ENCODE data around the gene CLMN. TPM values are rescaled to one million over a fixed set of nuclear protein-coding genes. Genes with fewer than 3 reads are reported as not detected.

The CLMN gene
- total and polyA plus RNA-seq, 2 experiments from 2014 or later = 0.11 to 0.53 TPM

DNA sequence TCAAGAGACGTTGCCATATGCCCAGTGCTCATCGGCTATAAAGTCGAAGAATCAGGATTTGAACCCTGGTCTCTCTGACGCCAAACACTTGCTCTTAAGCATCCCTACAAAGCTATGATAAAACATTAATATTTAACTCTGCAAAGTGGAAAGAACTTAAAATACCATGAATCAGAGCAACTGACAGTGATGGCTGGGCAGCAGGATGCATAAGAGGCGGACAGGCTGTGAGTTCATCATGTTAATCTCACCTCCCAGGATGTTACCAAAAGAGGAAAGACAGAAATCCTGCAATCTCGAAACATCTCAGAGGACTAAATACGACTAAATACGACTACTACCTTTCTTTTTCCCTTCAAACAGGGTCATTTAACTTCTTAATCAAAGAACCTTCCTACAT, 168.1 kb downstream of the CLMN start:
- Histone ChIP-seq H3K27me3 (replicated peaks; ENCODE audit: insufficient read depth) (no peaks in the 10 kb centered on the region), H3K36me3 (ENCODE audit: low read depth) (no peaks in the 10 kb centered on the region), H3K9me3 (ENCODE audit: low read depth) (no peaks in the 10 kb centered on the region), H3K79me2 (ENCODE audit: insufficient read depth) (peaks cover 100% of the 10 kb centered on the region), H3K4me1 (ENCODE audit: insufficient read depth) (peaks cover 21% of the 10 kb centered on the region), H3F3A (ENCODE audit: insufficient read depth) (no peaks in the 10 kb centered on the region), H2AFZ (no peak overlapping the region), H4K20me1 (ENCODE audit: insufficient read depth) (peaks cover 25% of the 10 kb centered on the region), H3K27ac (no peak overlapping the region), H3K9me2 (ENCODE audit: insufficient read depth) (no peaks in the 10 kb centered on the region), H3K9ac (no peak overlapping the region), H3K4me2 (ENCODE audit: unreplicated experiment) (peak overlapping the region; percentile 14), H3K4me3 (no peak overlapping the region)
- 94 to 97% methylated on average over 8 of the region's 8 CpGs for WGBS, 2 experiments (ENCODE audit: low coverage in 1 of 2, low lambda C conversion rate in 2 of 2, missing lambda C conversion rate in 2 of 2)
- in situ Hi-C loops (cut with MboI) = no loop called here
- TF ChIP-seq EZH2 (IDR thresholded peaks at IDR 0.05; ENCODE audit: insufficient read depth, poor library complexity, severe bottlenecking) = no peak
- TF ChIP-seq EZH2phosphoT487 (IDR thresholded peaks at IDR 0.05; ENCODE audit: insufficient read depth, low read depth) = no peak
- no peak for DNase-seq

DNA sequence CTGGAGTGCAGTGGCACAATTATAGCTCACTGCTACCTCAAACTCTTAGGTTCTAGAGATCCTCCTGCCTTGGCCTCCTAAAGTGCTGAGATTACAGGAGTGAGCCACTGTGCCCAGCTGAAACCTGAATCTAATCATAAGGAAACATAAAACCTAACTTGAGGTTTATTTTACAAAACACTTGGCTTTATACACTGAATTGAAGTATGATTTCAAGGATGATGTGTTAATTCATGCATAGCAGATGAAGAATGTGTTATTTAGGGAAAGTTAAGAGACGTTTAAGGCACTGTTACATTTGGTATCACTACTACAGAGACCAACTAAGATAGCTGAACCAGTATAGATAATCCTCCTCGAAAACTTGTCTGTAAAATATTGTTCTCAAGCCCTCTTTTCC, 168.8 kb downstream of the CLMN start:
- H3K79me2 ChIP-seq (ENCODE audit: insufficient read depth) = peaks cover 100% of the 10 kb centered on the region
- peaks cover 20% of the 10 kb centered on the region for H3K4me1 ChIP-seq (ENCODE audit: insufficient read depth)
- no peak overlapping the region for H2AFZ ChIP-seq
- WGBS, 2 experiments (ENCODE audit: low coverage in 1 of 2, low lambda C conversion rate in 2 of 2, missing lambda C conversion rate in 2 of 2) = 76 to 83% methylated on average over 2 of the region's 2 CpGs
- H3K9ac ChIP-seq = no peak overlapping the region
- H3K9me2 ChIP-seq (ENCODE audit: insufficient read depth) = no peaks in the 10 kb centered on the region
- no peak overlapping the region for H3K4me2 ChIP-seq (ENCODE audit: unreplicated experiment)
- TF ChIP-seq EZH2phosphoT487 (IDR thresholded peaks at IDR 0.05; ENCODE audit: insufficient read depth, low read depth) (no peak), EZH2 (IDR thresholded peaks at IDR 0.05; ENCODE audit: insufficient read depth, poor library complexity, severe bottlenecking) (no peak)
- no peaks in the 10 kb centered on the region for H3K27me3 ChIP-seq (replicated peaks; ENCODE audit: insufficient read depth)
- peaks cover 25% of the 10 kb centered on the region for H4K20me1 ChIP-seq (ENCODE audit: insufficient read depth)
- no peak overlapping the region for H3K4me3 ChIP-seq
- no peaks in the 10 kb centered on the region for H3K9me3 ChIP-seq (ENCODE audit: low read depth)
- H3K36me3 ChIP-seq (ENCODE audit: low read depth) = no peaks in the 10 kb centered on the region
- DNase-seq = no peak
- H3K27ac ChIP-seq = no peak overlapping the region
- no peaks in the 10 kb centered on the region for H3F3A ChIP-seq (ENCODE audit: insufficient read depth)
- in situ Hi-C loops (cut with MboI) = no loop called here

DNA sequence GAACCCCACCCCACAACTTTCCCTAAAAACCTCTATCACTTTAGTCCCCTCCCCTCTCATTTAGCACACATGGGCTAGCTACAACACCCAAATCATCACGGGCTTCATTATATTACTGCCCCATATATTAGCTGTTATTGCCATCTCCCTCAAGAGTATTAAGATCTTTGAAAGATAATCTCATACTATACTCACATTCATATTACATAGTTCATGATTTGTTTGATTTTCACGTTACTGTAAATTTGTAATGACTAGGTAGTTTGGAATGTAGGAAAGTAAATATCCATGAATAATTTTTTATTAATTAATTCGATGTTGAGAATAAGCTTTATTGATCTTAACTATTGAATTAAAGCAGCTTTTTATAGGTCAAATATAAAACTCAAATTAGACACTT, 170.3 kb downstream of the CLMN start:
- 92 to 95% methylated on average over 3 of the region's 3 CpGs for WGBS, 2 experiments (ENCODE audit: low coverage in 1 of 2, low lambda C conversion rate in 2 of 2, missing lambda C conversion rate in 2 of 2)
- H3K79me2 ChIP-seq (ENCODE audit: insufficient read depth) = peaks cover 100% of the 10 kb centered on the region
- H3K4me2 ChIP-seq (ENCODE audit: unreplicated experiment) = no peak overlapping the region
- peaks cover 7% of the 10 kb centered on the region; the same call in 1 of the 2 replicates for H3K4me1 ChIP-seq (ENCODE audit: insufficient read depth)
- no peaks in the 10 kb centered on the region for H3K9me2 ChIP-seq (ENCODE audit: insufficient read depth)
- in situ Hi-C loops (cut with MboI) = no loop called here
- no peaks in the 10 kb centered on the region for H3F3A ChIP-seq (ENCODE audit: insufficient read depth)
- H3K4me3 ChIP-seq = no peak overlapping the region
- no peak overlapping the region for H3K27ac ChIP-seq
- H3K27me3 ChIP-seq (replicated peaks; ENCODE audit: insufficient read depth) = no peaks in the 10 kb centered on the region
- H2AFZ ChIP-seq = no peak overlapping the region
- TF ChIP-seq EZH2 (IDR thresholded peaks at IDR 0.05; ENCODE audit: insufficient read depth, poor library complexity, severe bottlenecking) = no peak
- no peak for TF ChIP-seq EZH2phosphoT487 (IDR thresholded peaks at IDR 0.05; ENCODE audit: insufficient read depth, low read depth)
- no peaks in the 10 kb centered on the region for H3K9me3 ChIP-seq (ENCODE audit: low read depth)
- no peak for DNase-seq
- H4K20me1 ChIP-seq (ENCODE audit: insufficient read depth) = peaks cover 25% of the 10 kb centered on the region
- H3K9ac ChIP-seq = no peak overlapping the region
- no peaks in the 10 kb centered on the region for H3K36me3 ChIP-seq (ENCODE audit: low read depth)

- no peak overlapping the region for H3K4me3 ChIP-seq
- no peaks in the 10 kb centered on the region for H3K9me3 ChIP-seq (ENCODE audit: low read depth)
- no peak overlapping the region for H3K27ac ChIP-seq
- no peak overlapping the region for H3K9ac ChIP-seq
- no peak overlapping the region for H2AFZ ChIP-seq
- WGBS, 2 experiments (ENCODE audit: low coverage in 1 of 2, low lambda C conversion rate in 2 of 2, missing lambda C conversion rate in 2 of 2) = 97 to 99% methylated on average over 7 of the region's 7 CpGs
- H3K4me2 ChIP-seq (ENCODE audit: unreplicated experiment) = no peak overlapping the region
- no peaks in the 10 kb centered on the region for H3K36me3 ChIP-seq (ENCODE audit: low read depth)
- H3K79me2 ChIP-seq (ENCODE audit: insufficient read depth) = peaks cover 100% of the 10 kb centered on the region
- no peaks in the 10 kb centered on the region for H3F3A ChIP-seq (ENCODE audit: insufficient read depth)
- no peaks in the 10 kb centered on the region for H3K9me2 ChIP-seq (ENCODE audit: insufficient read depth)
- H3K4me1 ChIP-seq (ENCODE audit: insufficient read depth) = no peaks in the 10 kb centered on the region
- in situ Hi-C loops (cut with MboI) = no loop called here
- no peaks in the 10 kb centered on the region for H3K27me3 ChIP-seq (replicated peaks; ENCODE audit: insufficient read depth)
- H4K20me1 ChIP-seq (ENCODE audit: insufficient read depth) = peaks cover 17% of the 10 kb centered on the region
- no peak for TF ChIP-seq EZH2 (IDR thresholded peaks at IDR 0.05; ENCODE audit: insufficient read depth, poor library complexity, severe bottlenecking)
- no peak for TF ChIP-seq EZH2phosphoT487 (IDR thresholded peaks at IDR 0.05; ENCODE audit: insufficient read depth, low read depth)
- DNase-seq = no peak
These were observed 172.1 kb downstream of the CLMN start for GRCh38 chr14:95147597-95147996.

Data from GM23248 (cell line).